HG02623 (cell line): ENCODE data around the gene ITPR2.

Experiments
- ATAC-seq: cut with Tn5 transposase; IDR thresholded peaks from one replicate; pipeline ENCODE4 v1.9.1; 2021; ENCODE audit warnings: moderate library complexity; ENCODE audit not compliant: unreplicated experiment

The ITPR2 gene

GRCh38 chr12:26535826-26536225 is 297.2 kb downstream of the ITPR2 start:
- ATAC-seq = no peak

- no peak for ATAC-seq
These were observed 298.9 kb downstream of the ITPR2 start for GRCh38 chr12:26534071-26534470.

GRCh38 chr12:26533211-26533610 is 299.8 kb downstream of the ITPR2 start:
- no peak for ATAC-seq

GRCh38 chr12:26530461-26530860 is 302.5 kb downstream of the ITPR2 start:
- no peak for ATAC-seq

GRCh38 chr12:26528943-26529342 is 304.1 kb downstream of the ITPR2 start:
- ATAC-seq = no peak

GRCh38 chr12:26527682-26528081 is 305.3 kb downstream of the ITPR2 start:
- ATAC-seq = no peak

- ATAC-seq = no peak
These were observed 308.0 kb downstream of the ITPR2 start for GRCh38 chr12:26524862-26525465.

GRCh38 chr12:26523708-26524150 is 309.3 kb downstream of the ITPR2 start:
- no peak for ATAC-seq

- no peak for ATAC-seq
These were observed 312.1 kb downstream of the ITPR2 start for GRCh38 chr12:26520869-26521268.

GRCh38 chr12:26520109-26520508 is 312.9 kb downstream of the ITPR2 start:
- ATAC-seq = no peak

GRCh38 chr12:26519462-26519861 is 313.5 kb downstream of the ITPR2 start:
- no peak for ATAC-seq

- ATAC-seq = peak; percentile 66
These were observed 315.7 kb downstream of the ITPR2 start for GRCh38 chr12:26517320-26517719.

GRCh38 chr12:26514364-26514763 is 318.6 kb downstream of the ITPR2 start:
- no peak for ATAC-seq

GRCh38 chr12:26513363-26514043 is 319.5 kb downstream of the ITPR2 start:
- no peak for ATAC-seq

- no peak for ATAC-seq
These were observed 320.8 kb downstream of the ITPR2 start for GRCh38 chr12:26512213-26512612.

- ATAC-seq = no peak
These were observed 322.7 kb downstream of the ITPR2 start for GRCh38 chr12:26510354-26510674.

GRCh38 chr12:26507613-26508012 is 325.4 kb downstream of the ITPR2 start:
- ATAC-seq = no peak

GRCh38 chr12:26499979-26500640 is 332.9 kb downstream of the ITPR2 start:
- no peak for ATAC-seq

- ATAC-seq = no peak
These were observed 336.8 kb downstream of the ITPR2 start for GRCh38 chr12:26496170-26496569.

GRCh38 chr12:26493656-26494055 is 339.3 kb downstream of the ITPR2 start:
- ATAC-seq = no peak

GRCh38 chr12:26492406-26492805 is 340.6 kb downstream of the ITPR2 start:
- no peak for ATAC-seq

GRCh38 chr12:26489908-26490307 is 343.1 kb downstream of the ITPR2 start:
- ATAC-seq = no peak
